ENCODE data around the gene FCSK. TPM values are rescaled to one million over a fixed set of nuclear protein-coding genes. Genes with fewer than 3 reads are reported as not detected.
A peak's percentile ranks its signal among the peaks of the same experiment; 100 is the strongest.

The FCSK gene
- total and polyA plus RNA-seq, 2 of the 13 experiments (the other 11 are each of a cell fraction or from before 2014, with no cell fraction given), result 9.1 to 19.2 TPM

- peak; percentile 27; the same call in 1 of the 2 replicates for TF ChIP-seq ZNF609 (CRISPR knock-in tag; IDR thresholded peaks at IDR 0.05; ENCODE audit: borderline replicate concordance)
- TF ChIP-seq SNAPC5 (CRISPR knock-in tag; IDR thresholded peaks at IDR 0.05; ENCODE audit: borderline replicate concordance), result no peak
- no peak for TF ChIP-seq ZNF543 (CRISPR knock-in tag; IDR thresholded peaks at IDR 0.05)
- no peak for TF ChIP-seq E2F2 (CRISPR knock-in tag; IDR thresholded peaks at IDR 0.05; ENCODE audit: borderline replicate concordance)
- no peak for TF ChIP-seq JUNB (CRISPR knock-in tag; IDR thresholded peaks at IDR 0.05; ENCODE audit: borderline replicate concordance)
- no peak for TF ChIP-seq ZBTB40 (IDR thresholded peaks at IDR 0.05)
- TF ChIP-seq ZBTB40 (CRISPR knock-in tag; IDR thresholded peaks at IDR 0.05), result no peak
- no peak for TF ChIP-seq MAFF (IDR thresholded peaks at IDR 0.05; ENCODE audit: low read depth, low read length)
- TF ChIP-seq RFX5 (IDR thresholded peaks at IDR 0.05; ENCODE audit: low read depth, low read length), result no peak
- no peak for TF ChIP-seq HOXA9 (CRISPR knock-in tag; IDR thresholded peaks at IDR 0.05; ENCODE audit: borderline replicate concordance)
- no peak; the same call in 1 of the 2 replicates for TF ChIP-seq KDM5B (CRISPR knock-in tag; IDR thresholded peaks at IDR 0.05; ENCODE audit: borderline replicate concordance)
- peak; percentile 50; the same call in 1 of the 2 replicates for TF ChIP-seq BRD4 (CRISPR knock-in tag; IDR thresholded peaks at IDR 0.05)
Measured at GRCh38 chr16:70470927-70471341, 16.5 kb downstream of the FCSK start (continued).

Data from HepG2 (cell line).